ENCODE data around the gene KCNJ15. TPM values are rescaled to one million over a fixed set of nuclear protein-coding genes. Genes with fewer than 3 reads are reported as not detected.

KCNJ15 gene
- polyA plus RNA-seq, 2 of the 4 experiments (the other 2 are of a cell fraction), result 0.19 to 0.30 TPM

GRCh38 chr21:38319781-38320180 lies 63.0 kb downstream of the KCNJ15 start:
- ATAC-seq, result no peak
- POLR2A ChIA-PET, result no interaction called here
- DNase-seq (ENCODE audit: low read depth in 1 of 2, low spot score in 1 of 2), result no peak
- H3K4me2 ChIP-seq, result no peak overlapping the region
- WGBS (ENCODE audit: missing lambda C conversion rate), result 17% methylated on average over 7 of the region's 7 CpGs
- TF ChIP-seq RNF2 (IDR thresholded peaks at IDR 0.05; ENCODE audit: borderline replicate concordance, low read depth) (no peak), EHMT2 (IDR thresholded peaks at IDR 0.05; ENCODE audit: low read depth) (no peak), JUNB (IDR thresholded peaks at IDR 0.05) (no peak), KDM5A (IDR thresholded peaks at IDR 0.05) (no peak), EP300 (IDR thresholded peaks at IDR 0.05) (no peak), MAFK (IDR thresholded peaks at IDR 0.05; ENCODE audit: partially characterized antibody) (no peak), RCOR1 (IDR thresholded peaks at IDR 0.05; ENCODE audit: low read depth, low read length) (no peak), MAZ (IDR thresholded peaks at IDR 0.05; ENCODE audit: borderline replicate concordance, low read depth, low read length) (no peak), RAD21 (conservative IDR thresholded peaks at IDR 0.05 in 1 of 2, IDR thresholded peaks at IDR 0.05 in 1 of 2) (no peak), TFCP2L1 (CRISPR knock-in tag; IDR thresholded peaks at IDR 0.05) (no peak), BHLHE40 (IDR thresholded peaks at IDR 0.05; ENCODE audit: low read depth, low read length) (no peak), MAX (IDR thresholded peaks at IDR 0.05) (no peak), MYC (IDR thresholded peaks at IDR 0.05; ENCODE audit: borderline replicate concordance, low read length) (no peak), HEYL (CRISPR knock-in tag; IDR thresholded peaks at IDR 0.05) (no peak), ZSCAN20 (CRISPR knock-in tag; IDR thresholded peaks at IDR 0.05) (no peak), FOSL2 (IDR thresholded peaks at IDR 0.05) (no peak), FOSL2 (CRISPR knock-in tag; IDR thresholded peaks at IDR 0.05) (no peak)
- TF ChIP-seq, protein P1, sequence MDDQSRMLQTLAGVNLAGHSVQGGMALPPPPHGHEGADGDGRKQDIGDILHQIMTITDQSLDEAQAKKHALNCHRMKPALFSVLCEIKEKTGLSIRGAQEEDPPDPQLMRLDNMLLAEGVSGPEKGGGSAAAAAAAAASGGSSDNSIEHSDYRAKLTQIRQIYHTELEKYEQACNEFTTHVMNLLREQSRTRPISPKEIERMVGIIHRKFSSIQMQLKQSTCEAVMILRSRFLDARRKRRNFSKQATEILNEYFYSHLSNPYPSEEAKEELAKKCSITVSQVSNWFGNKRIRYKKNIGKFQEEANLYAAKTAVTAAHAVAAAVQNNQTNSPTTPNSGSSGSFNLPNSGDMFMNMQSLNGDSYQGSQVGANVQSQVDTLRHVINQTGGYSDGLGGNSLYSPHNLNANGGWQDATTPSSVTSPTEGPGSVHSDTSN (IDR thresholded peaks at IDR 0.05), result no peak
- TF ChIP-seq, protein P2, sequence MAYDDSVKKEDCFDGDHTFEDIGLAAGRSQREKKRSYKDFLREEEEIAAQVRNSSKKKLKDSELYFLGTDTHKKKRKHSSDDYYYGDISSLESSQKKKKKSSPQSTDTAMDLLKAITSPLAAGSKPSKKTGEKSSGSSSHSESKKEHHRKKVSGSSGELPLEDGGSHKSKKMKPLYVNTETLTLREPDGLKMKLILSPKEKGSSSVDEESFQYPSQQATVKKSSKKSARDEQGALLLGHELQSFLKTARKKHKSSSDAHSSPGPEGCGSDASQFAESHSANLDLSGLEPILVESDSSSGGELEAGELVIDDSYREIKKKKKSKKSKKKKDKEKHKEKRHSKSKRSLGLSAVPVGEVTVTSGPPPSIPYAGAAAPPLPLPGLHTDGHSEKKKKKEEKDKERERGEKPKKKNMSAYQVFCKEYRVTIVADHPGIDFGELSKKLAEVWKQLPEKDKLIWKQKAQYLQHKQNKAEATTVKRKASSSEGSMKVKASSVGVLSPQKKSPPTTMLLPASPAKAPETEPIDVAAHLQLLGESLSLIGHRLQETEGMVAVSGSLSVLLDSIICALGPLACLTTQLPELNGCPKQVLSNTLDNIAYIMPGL (CRISPR knock-in tag; IDR thresholded peaks at IDR 0.05; ENCODE audit: borderline replicate concordance), result no peak
- H3K9me3 ChIP-seq, result no peaks in the 10 kb centered on the region
- H3K4me1 ChIP-seq, result peaks cover 18% of the 10 kb centered on the region
- CTCF ChIA-PET, result interaction anchor here (1.0 to 1.1 kb wide), 2 partner anchors 9 to 32 kb away, joined by 4 to 5 read pairs; no protein-coding TSS in a partner anchor
- no peak overlapping the region for H3K4me3 ChIP-seq
- FAIRE-seq, result no peak
- H3K27ac ChIP-seq, result peak overlapping the region; percentile 27 to 36; a peak in 2 of 6 replicates

DNA sequence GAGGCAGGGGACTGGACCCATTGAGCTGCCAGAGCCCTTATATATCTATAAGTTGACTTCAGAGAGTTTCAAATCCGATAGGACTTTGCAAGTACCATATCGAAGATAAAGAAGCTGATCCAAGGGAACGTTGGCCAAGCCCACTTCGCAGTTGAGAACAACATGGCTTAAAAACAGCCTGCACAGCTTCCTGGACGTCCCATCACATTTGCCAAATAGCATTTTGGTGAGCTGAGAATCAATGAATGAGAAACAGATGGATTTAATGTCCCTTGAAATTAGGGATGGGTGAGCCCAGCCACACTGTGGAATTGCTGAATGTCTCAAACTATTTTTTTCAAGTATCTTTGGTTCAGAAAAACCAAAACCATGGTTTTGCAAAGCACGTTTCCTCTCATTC lies 64.8 kb downstream of the KCNJ15 start:
- H3K4me3 ChIP-seq, result no peak overlapping the region
- ChIA-PET CTCF (no interaction called here), POLR2A (no interaction called here)
- FAIRE-seq, result no peak
- 0 out of 6 replicates have a peak overlapping the region, but pooled peaks of 1 of the 2 experiments have one; percentile 18 for H3K27ac ChIP-seq
- no peak for ATAC-seq
- TF ChIP-seq, protein P3, sequence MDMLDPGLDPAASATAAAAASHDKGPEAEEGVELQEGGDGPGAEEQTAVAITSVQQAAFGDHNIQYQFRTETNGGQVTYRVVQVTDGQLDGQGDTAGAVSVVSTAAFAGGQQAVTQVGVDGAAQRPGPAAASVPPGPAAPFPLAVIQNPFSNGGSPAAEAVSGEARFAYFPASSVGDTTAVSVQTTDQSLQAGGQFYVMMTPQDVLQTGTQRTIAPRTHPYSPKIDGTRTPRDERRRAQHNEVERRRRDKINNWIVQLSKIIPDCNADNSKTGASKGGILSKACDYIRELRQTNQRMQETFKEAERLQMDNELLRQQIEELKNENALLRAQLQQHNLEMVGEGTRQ (IDR thresholded peaks at IDR 0.05), result no peak
- TF ChIP-seq JUNB (IDR thresholded peaks at IDR 0.05) (no peak), FOSL2 (IDR thresholded peaks at IDR 0.05) (no peak), FOSL2 (CRISPR knock-in tag; IDR thresholded peaks at IDR 0.05) (no peak), EHMT2 (IDR thresholded peaks at IDR 0.05; ENCODE audit: low read depth) (no peak), RNF2 (IDR thresholded peaks at IDR 0.05; ENCODE audit: borderline replicate concordance, low read depth) (no peak), KDM1A (IDR thresholded peaks at IDR 0.05; ENCODE audit: low read depth) (no peak)
- TF ChIP-seq, protein P4, sequence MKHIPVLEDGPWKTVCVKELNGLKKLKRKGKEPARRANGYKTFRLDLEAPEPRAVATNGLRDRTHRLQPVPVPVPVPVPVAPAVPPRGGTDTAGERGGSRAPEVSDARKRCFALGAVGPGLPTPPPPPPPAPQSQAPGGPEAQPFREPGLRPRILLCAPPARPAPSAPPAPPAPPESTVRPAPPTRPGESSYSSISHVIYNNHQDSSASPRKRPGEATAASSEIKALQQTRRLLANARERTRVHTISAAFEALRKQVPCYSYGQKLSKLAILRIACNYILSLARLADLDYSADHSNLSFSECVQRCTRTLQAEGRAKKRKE (CRISPR knock-in tag; IDR thresholded peaks at IDR 0.05; ENCODE audit: low read depth), result no peak
- no peak overlapping the region for H3K4me2 ChIP-seq
- WGBS (ENCODE audit: missing lambda C conversion rate), result 59% methylated on average over 6 of the region's 6 CpGs
- H3K9me3 ChIP-seq, result no peaks in the 10 kb centered on the region
- H3K4me1 ChIP-seq, result peaks cover 18% of the 10 kb centered on the region; the same call in 2 of the 3 replicates
- no peak for DNase-seq (ENCODE audit: low read depth in 1 of 2, low spot score in 1 of 2)
